Right ventricle myocardium superior (tissue), 1 donor: ENCODE results near the gene CLOCK. TPM values are rescaled to one million over a fixed set of nuclear protein-coding genes. Genes with fewer than 3 reads are reported as not detected.

ENCODE experiments used
- total RNA-seq: library from RNA; stranded (reverse); fragmentation: NEBNext Ultra II Directional; extraction: Animal tissue kit (Norgen Biotek cat#: 25700); gene quantifications from one replicate; pipeline ENCODE4 v1.2.1, GENCODE V29; 2021
- donor health status: DM: no; HTN: yes; CAD: no; lungs with severe emphysema.

CLOCK gene
- total RNA-seq, 1 donor from 2014 or later = 35.8 TPM

Other genes with a start within 250 kb of the CLOCK start
- 8.3 TPM for gene SRD5A3, start 200.7 kb downstream of the CLOCK start, total RNA-seq
- 34.3 TPM for gene TMEM165, start 151.0 kb downstream of the CLOCK start, total RNA-seq
- gene PDCL2, start 45.3 kb upstream of the CLOCK start, total RNA-seq = not detected
- not detected for gene NMU, start 89.4 kb upstream of the CLOCK start, total RNA-seq